DOHH2 (cell line): Measurements from ENCODE around the gene SUPT3H.

Source experiments
- EZH2phosphoT487 ChIP-seq: fragments of 200-600 bp; sonication (generic); IDR thresholded peaks from 2 replicates; pipeline ENCODE4 v1.6.1; 2017; ENCODE audit warnings: borderline replicate concordance, mild to moderate bottlenecking, antibody characterized with exemption, low read length, moderate library complexity, mixed read lengths
- TF ChIP-seq, protein P1 (sequence below): fragments of 200-600 bp; sonication (generic); IDR thresholded peaks from one replicate; pipeline ENCODE4 v1.5.1; 2014; ENCODE audit warnings: antibody characterized with exemption, mild to moderate bottlenecking, low read depth, low read length; ENCODE audit not compliant: poor library complexity, severe bottlenecking

- TF ChIP-seq, protein P1, sequence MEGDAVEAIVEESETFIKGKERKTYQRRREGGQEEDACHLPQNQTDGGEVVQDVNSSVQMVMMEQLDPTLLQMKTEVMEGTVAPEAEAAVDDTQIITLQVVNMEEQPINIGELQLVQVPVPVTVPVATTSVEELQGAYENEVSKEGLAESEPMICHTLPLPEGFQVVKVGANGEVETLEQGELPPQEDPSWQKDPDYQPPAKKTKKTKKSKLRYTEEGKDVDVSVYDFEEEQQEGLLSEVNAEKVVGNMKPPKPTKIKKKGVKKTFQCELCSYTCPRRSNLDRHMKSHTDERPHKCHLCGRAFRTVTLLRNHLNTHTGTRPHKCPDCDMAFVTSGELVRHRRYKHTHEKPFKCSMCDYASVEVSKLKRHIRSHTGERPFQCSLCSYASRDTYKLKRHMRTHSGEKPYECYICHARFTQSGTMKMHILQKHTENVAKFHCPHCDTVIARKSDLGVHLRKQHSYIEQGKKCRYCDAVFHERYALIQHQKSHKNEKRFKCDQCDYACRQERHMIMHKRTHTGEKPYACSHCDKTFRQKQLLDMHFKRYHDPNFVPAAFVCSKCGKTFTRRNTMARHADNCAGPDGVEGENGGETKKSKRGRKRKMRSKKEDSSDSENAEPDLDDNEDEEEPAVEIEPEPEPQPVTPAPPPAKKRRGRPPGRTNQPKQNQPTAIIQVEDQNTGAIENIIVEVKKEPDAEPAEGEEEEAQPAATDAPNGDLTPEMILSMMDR, result no peak
- TF ChIP-seq EZH2phosphoT487, result no peak
These were observed 186.3 kb downstream of the SUPT3H start for GRCh38 chr6:45191414-45191813.
